ENCODE data around the gene COG6. TPM values are rescaled to one million over a fixed set of nuclear protein-coding genes. Genes with fewer than 3 reads are reported as not detected.

COG6 gene
- total RNA-seq, 2 experiments from 2014 or later, result 30.1 to 33.2 TPM

GRCh38 chr13:39631307-39631706 is 24.2 kb upstream of the COG6 start:
- CTCF ChIA-PET (ENCODE audit: unreplicated experiment), result no interaction called here
- H3K4me2 ChIP-seq (ENCODE audit: low read length), result no peak overlapping the region
- no peaks in the 10 kb centered on the region for H3K79me2 ChIP-seq (ENCODE audit: insufficient read depth, low read depth, low read length)
- no peak overlapping the region for H3K4me3 ChIP-seq (ENCODE audit: low read depth, low read length, poor library complexity, severe bottlenecking)
- intact Hi-C loops (cut with micrococcal nuclease; ENCODE audit: unreplicated experiment), result no loop called here
- no peak for DNase-seq (ENCODE audit: low spot score)
- H3K27ac ChIP-seq (ENCODE audit: low read depth, low read length, poor library complexity, severe bottlenecking), result no peak overlapping the region
- no peaks in the 10 kb centered on the region for H4K20me1 ChIP-seq (ENCODE audit: insufficient read depth, low read length)
- H3K4me1 ChIP-seq (ENCODE audit: insufficient read depth, low read length, poor library complexity, severe bottlenecking), result no peaks in the 10 kb centered on the region
- H3K36me3 ChIP-seq (ENCODE audit: insufficient read depth, low read length), result no peaks in the 10 kb centered on the region
- no peak overlapping the region for H2AFZ ChIP-seq (ENCODE audit: low read length)
- no TSS peak for BruUV-seq (replicated peaks)
- no peaks in the 10 kb centered on the region for H3K9me2 ChIP-seq (ENCODE audit: insufficient read depth, low read length)
- POLR2A ChIA-PET, result no interaction called here
- no peak for TF ChIP-seq CTCF (conservative IDR thresholded peaks at IDR 0.05; ENCODE audit: low read length)
- no peak for TF ChIP-seq EZH2phosphoT487 (IDR thresholded peaks at IDR 0.05; ENCODE audit: borderline replicate concordance, low read depth, low read length)
- H3K9me3 ChIP-seq (ENCODE audit: low read length), result 0 out of 2 replicates have a peak, but pooled peaks cover 5% of the 10 kb centered on the region

- Histone ChIP-seq H4K20me1 (ENCODE audit: insufficient read depth, low read length) (no peaks in the 10 kb centered on the region), H3K4me1 (ENCODE audit: insufficient read depth, low read length, poor library complexity, severe bottlenecking) (no peaks in the 10 kb centered on the region), H3K9me2 (ENCODE audit: insufficient read depth, low read length) (no peaks in the 10 kb centered on the region), H3K27ac (ENCODE audit: low read depth, low read length, poor library complexity, severe bottlenecking) (no peak overlapping the region), H2AFZ (ENCODE audit: low read length) (no peak overlapping the region), H3K79me2 (ENCODE audit: insufficient read depth, low read depth, low read length) (no peaks in the 10 kb centered on the region), H3K4me3 (ENCODE audit: low read depth, low read length, poor library complexity, severe bottlenecking) (no peak overlapping the region), H3K9me3 (ENCODE audit: low read length) (0 out of 2 replicates have a peak, but pooled peaks cover 5% of the 10 kb centered on the region), H3K36me3 (ENCODE audit: insufficient read depth, low read length) (no peaks in the 10 kb centered on the region), H3K4me2 (ENCODE audit: low read length) (no peak overlapping the region)
- no peak for TF ChIP-seq EZH2phosphoT487 (IDR thresholded peaks at IDR 0.05; ENCODE audit: borderline replicate concordance, low read depth, low read length)
- no peak for TF ChIP-seq CTCF (conservative IDR thresholded peaks at IDR 0.05; ENCODE audit: low read length)
- DNase-seq (ENCODE audit: low spot score), result no peak
- intact Hi-C loops (cut with micrococcal nuclease; ENCODE audit: unreplicated experiment), result no loop called here
- no TSS peak for BruUV-seq (replicated peaks)
- CTCF ChIA-PET (ENCODE audit: unreplicated experiment), result no interaction called here
- POLR2A ChIA-PET, result interaction anchor here (0.5 to 0.7 kb wide), 2 partner anchors 295 to 425 kb away, joined by 3 read pairs; no protein-coding TSS in a partner anchor
Observed at GRCh38 chr13:39632994-39633393, 22.5 kb upstream of the COG6 start.

GRCh38 chr13:39635564-39635963 is 19.9 kb upstream of the COG6 start:
- Histone ChIP-seq H2AFZ (ENCODE audit: low read length) (no peak overlapping the region), H3K79me2 (ENCODE audit: insufficient read depth, low read depth, low read length) (no peaks in the 10 kb centered on the region), H3K4me3 (ENCODE audit: low read depth, low read length, poor library complexity, severe bottlenecking) (no peak overlapping the region), H3K27ac (ENCODE audit: low read depth, low read length, poor library complexity, severe bottlenecking) (no peak overlapping the region), H3K4me2 (ENCODE audit: low read length) (no peak overlapping the region), H4K20me1 (ENCODE audit: insufficient read depth, low read length) (no peaks in the 10 kb centered on the region), H3K4me1 (ENCODE audit: insufficient read depth, low read length, poor library complexity, severe bottlenecking) (no peaks in the 10 kb centered on the region), H3K9me2 (ENCODE audit: insufficient read depth, low read length) (no peaks in the 10 kb centered on the region), H3K36me3 (ENCODE audit: insufficient read depth, low read length) (no peaks in the 10 kb centered on the region), H3K9me3 (ENCODE audit: low read length) (0 out of 2 replicates have a peak, but pooled peaks cover 5% of the 10 kb centered on the region)
- CTCF ChIA-PET (ENCODE audit: unreplicated experiment), result no interaction called here
- no peak for DNase-seq (ENCODE audit: low spot score)
- POLR2A ChIA-PET, result no interaction called here
- no TSS peak for BruUV-seq (replicated peaks)
- intact Hi-C loops (cut with micrococcal nuclease; ENCODE audit: unreplicated experiment), result no loop called here
- no peak for TF ChIP-seq CTCF (conservative IDR thresholded peaks at IDR 0.05; ENCODE audit: low read length)
- no peak for TF ChIP-seq EZH2phosphoT487 (IDR thresholded peaks at IDR 0.05; ENCODE audit: borderline replicate concordance, low read depth, low read length)
